ENCODE results near the gene ZNF438.

DNA sequence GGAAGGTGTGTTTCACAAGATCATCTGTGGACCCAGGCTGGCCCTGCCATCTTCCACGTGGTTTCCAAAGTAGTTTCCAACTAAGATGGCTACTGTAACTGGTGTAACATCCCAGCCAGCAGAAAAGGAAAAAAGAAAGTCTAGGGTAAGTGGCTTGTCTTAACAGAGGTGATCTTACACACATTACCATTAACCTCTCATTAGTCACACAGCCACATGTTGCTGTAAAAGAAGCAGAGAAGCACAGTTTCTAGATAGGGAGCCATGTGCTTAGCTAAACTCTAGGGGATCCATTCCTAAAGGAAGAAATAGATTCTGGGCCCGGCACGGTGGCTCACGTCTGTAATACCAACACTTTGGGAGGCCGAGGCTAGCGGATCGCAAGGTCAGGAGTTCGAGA, 54.3 kb downstream of the ZNF438 start:
- TF ChIP-seq, protein P1, sequence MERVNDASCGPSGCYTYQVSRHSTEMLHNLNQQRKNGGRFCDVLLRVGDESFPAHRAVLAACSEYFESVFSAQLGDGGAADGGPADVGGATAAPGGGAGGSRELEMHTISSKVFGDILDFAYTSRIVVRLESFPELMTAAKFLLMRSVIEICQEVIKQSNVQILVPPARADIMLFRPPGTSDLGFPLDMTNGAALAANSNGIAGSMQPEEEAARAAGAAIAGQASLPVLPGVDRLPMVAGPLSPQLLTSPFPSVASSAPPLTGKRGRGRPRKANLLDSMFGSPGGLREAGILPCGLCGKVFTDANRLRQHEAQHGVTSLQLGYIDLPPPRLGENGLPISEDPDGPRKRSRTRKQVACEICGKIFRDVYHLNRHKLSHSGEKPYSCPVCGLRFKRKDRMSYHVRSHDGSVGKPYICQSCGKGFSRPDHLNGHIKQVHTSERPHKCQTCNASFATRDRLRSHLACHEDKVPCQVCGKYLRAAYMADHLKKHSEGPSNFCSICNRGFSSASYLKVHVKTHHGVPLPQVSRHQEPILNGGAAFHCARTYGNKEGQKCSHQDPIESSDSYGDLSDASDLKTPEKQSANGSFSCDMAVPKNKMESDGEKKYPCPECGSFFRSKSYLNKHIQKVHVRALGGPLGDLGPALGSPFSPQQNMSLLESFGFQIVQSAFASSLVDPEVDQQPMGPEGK (CRISPR knock-in tag; IDR thresholded peaks at IDR 0.05; ENCODE audit: borderline replicate concordance) = no peak
- TF ChIP-seq RARB (CRISPR knock-in tag; IDR thresholded peaks at IDR 0.05) (no peak), ZFP30 (CRISPR knock-in tag; IDR thresholded peaks at IDR 0.05) (no peak), ESRRG (CRISPR knock-in tag; IDR thresholded peaks at IDR 0.05) (no peak), ZNF8 (CRISPR knock-in tag; IDR thresholded peaks at IDR 0.05) (no peak)

Measured in SK-N-SH treated with all-trans-retinoic acid at 6 μM for 48 hours (cell line).